Naive thymus-derived CD4-positive, alpha-beta T cell (primary cell): Measurements from ENCODE around the gene C4orf46. TPM values are rescaled to one million over a fixed set of nuclear protein-coding genes. Genes with fewer than 3 reads are reported as not detected.
A peak's percentile ranks its signal among the peaks of the same experiment; 100 is the strongest.
"Not testable (repeated sequence)": the region's sequence is repeated elsewhere in the genome, so short reads cannot be mapped to it uniquely, and the experiment has no call there.

Source experiments
- ATAC-seq: fragments of 150-1000 bp; cut with Tn5 transposase; 2 replicates; pipeline ENCODE4 v1.10.0; 2021; ENCODE audit warnings: mild to moderate bottlenecking, moderate library complexity
- CTCF ChIA-PET: fragments of 350-600 bp; sonication (Branson Sonifier 250); formaldehyde crosslinking; loops from one replicate; lab custom pipeline; 2021; ENCODE audit warnings: antibody characterized with exemption; lab: Charles Lee
- POLR2A ChIA-PET: fragments of 350-600 bp; sonication (Branson Sonifier 250); formaldehyde crosslinking; loops from one replicate; lab custom pipeline; 2021; ENCODE audit warnings: antibody characterized with exemption, inconsistent platforms; lab: Charles Lee
- DNase-seq, 9 donors: peaks; one replicate each; pipeline versions ENCODE4 v3.0.0 to v3.0.0-alpha.2; 2020 to 2022; ENCODE audit warnings: mixed read lengths in 1 of 9
- H3K27ac ChIP-seq: one replicate; pipeline ENCODE4 v1.7.0; 2013; ENCODE audit warnings: mild to moderate bottlenecking, low read depth, low read length, moderate library complexity
- H3K27me3 ChIP-seq, 2 donors: one replicate each; pipeline ENCODE4 v1.7.0; 2013; ENCODE audit warnings: low read length in 2 of 2, mild to moderate bottlenecking in 2 of 2, moderate library complexity in 2 of 2; ENCODE audit not compliant: control insufficient read depth in 2 of 2, insufficient read depth in 2 of 2
- H3K36me3 ChIP-seq, 3 experiments: 1 replicate in 2 of 3; 2 replicates in 1 of 3; pipeline ENCODE4 v1.7.0; 2013; ENCODE audit warnings: low read length in 3 of 3, mild to moderate bottlenecking in 3 of 3, moderate library complexity in 1 of 3; ENCODE audit not compliant: insufficient read depth in 3 of 3, control insufficient read depth in 2 of 3
- H3K4me1 ChIP-seq, 2 donors: one replicate each; pipeline ENCODE4 v1.7.0; 2013; ENCODE audit warnings: low read length in 2 of 2, mild to moderate bottlenecking in 2 of 2, moderate library complexity in 1 of 2; ENCODE audit not compliant: control insufficient read depth in 2 of 2, insufficient read depth in 2 of 2
- H3K4me3 ChIP-seq: 2 replicates; pipeline ENCODE4 v1.7.0; 2013; ENCODE audit warnings: mild to moderate bottlenecking, low read length
- H3K9me3 ChIP-seq, 3 experiments: 1 replicate in 2 of 3; 2 replicates in 1 of 3; pipeline ENCODE4 v1.7.0; 2013; ENCODE audit warnings: low read length in 3 of 3; ENCODE audit not compliant: control insufficient read depth in 2 of 3
- H3K27ac Mint-ChIP-seq, 9 donors: one replicate each; pipeline ENCODE4 v1.8.0; 2020 to 2022; ENCODE audit warnings: mixed read lengths in 9 of 9, mild to moderate bottlenecking in 8 of 9, moderate library complexity in 5 of 9, inconsistent platforms in 2 of 9
- H3K27me3 Mint-ChIP-seq, 5 donors: one replicate each; pipeline ENCODE4 v1.8.0; 2021 to 2022; ENCODE audit warnings: mixed read lengths in 5 of 5, mild to moderate bottlenecking in 1 of 5
- H3K36me3 Mint-ChIP-seq, 5 donors: one replicate each; pipeline ENCODE4 v1.8.0; 2020 to 2022; ENCODE audit warnings: mixed read lengths in 5 of 5, mild to moderate bottlenecking in 3 of 5, inconsistent platforms in 1 of 5
- H3K4me1 Mint-ChIP-seq, 7 donors: one replicate each; pipeline ENCODE4 v1.8.0; 2020 to 2022; ENCODE audit warnings: mixed read lengths in 7 of 7, mild to moderate bottlenecking in 3 of 7, inconsistent platforms in 1 of 7
- H3K4me3 Mint-ChIP-seq, 10 donors: one replicate each; pipeline ENCODE4 v1.8.0; 2020 to 2022; ENCODE audit warnings: mild to moderate bottlenecking in 10 of 10, mixed read lengths in 10 of 10, moderate library complexity in 6 of 10, inconsistent platforms in 2 of 10
- H3K9me3 Mint-ChIP-seq, 11 donors: one replicate each; pipeline ENCODE4 v1.8.0; 2020 to 2022; ENCODE audit warnings: mixed read lengths in 11 of 11, mild to moderate bottlenecking in 4 of 11, inconsistent platforms in 1 of 11, moderate library complexity in 1 of 11
- intact Hi-C, 2 donors: fragments of 100-400 bp; cut with micrococcal nuclease; formaldehyde crosslinking; loops; one replicate each; pipeline ENCODE4 v1.15.1; 2023
- polyA plus RNA-seq, 2 donors: library from polyadenylated mRNA; unstranded; fragments of 300-500 nt; fragmentation: Illumina TruSeq; gene quantifications; one replicate each; pipeline ENCODE4 v1.2.3, GENCODE V29; 2021
- total RNA-seq, 6 experiments: library from RNA in 5 of 6; stranded (reverse) in 5 of 6; gene quantifications; 1 replicate in 5 of 6; 2 replicates in 1 of 6; pipeline ENCODE4 v1.2.3 and lab custom pipeline; 2021 to 2026

The C4orf46 gene
- total and polyA plus RNA-seq, 7 experiments from 2014 or later = 1.8 to 15.4 (median 4.2) TPM

GRCh38 chr4:158670975-158671664, 567 bp downstream of the C4orf46 start:
- H3K27me3 Mint-ChIP-seq = peaks cover 0 to 3% (median 0%) of the 10 kb centered on the region in 5 donors
- Histone ChIP-seq H3K27ac (peak overlapping the region; percentile 93), H3K4me1 (peaks cover 13 to 16% of the 10 kb centered on the region in 2 donors), H3K4me3 (peak overlapping the region; percentile 80), H3K9me3 (no peaks in the 10 kb centered on the region), H3K36me3 (peaks cover 0 to 4% (median 0%) of the 10 kb centered on the region in 3 experiments), H3K27me3 (no peaks in the 10 kb centered on the region)
- ChIA-PET CTCF (no interaction called here), POLR2A (interaction anchor here (1.1 kb wide), 1 partner anchor 53 kb away, joined by 4 read pairs; the partner anchor contains the start of gene PPID)
- DNase-seq = peak in 7 of 9 donors; percentile 38 to 70 (median 49)
- peaks cover 0 to 4% (median 0%) of the 10 kb centered on the region in 5 donors for H3K36me3 Mint-ChIP-seq
- H3K9me3 Mint-ChIP-seq = no peaks in the 10 kb centered on the region
- peak; percentile 19 for ATAC-seq
- H3K4me3 Mint-ChIP-seq = peak overlapping the region; percentile 88 to 99 (median 96)
- H3K4me1 Mint-ChIP-seq = peaks cover 5 to 35% (median 33%) of the 10 kb centered on the region in 7 donors
- intact Hi-C loops = loop anchor here (1.0 kb wide), 3 partner anchors 19 to 535 kb away; no protein-coding TSS in a partner anchor
- H3K27ac Mint-ChIP-seq = peak overlapping the region; percentile 91 to 99 (median 97)

GRCh38 chr4:158669310-158669709, 2.4 kb downstream of the C4orf46 start:
- Mint-ChIP-seq H3K36me3 (peaks cover 0 to 13% (median 0%) of the 10 kb centered on the region in 5 donors), H3K4me3 (peak overlapping the region in 2 of 10 donors; percentile 16 to 34), H3K27ac (peak overlapping the region in 1 of 9 donors; percentile 29), H3K27me3 (peaks cover 0 to 3% (median 0%) of the 10 kb centered on the region in 5 donors), H3K4me1 (peaks cover 0 to 31% (median 26%) of the 10 kb centered on the region in 7 donors), H3K9me3 (no peaks in the 10 kb centered on the region)
- no peak for DNase-seq
- no peak overlapping the region for H3K4me3 ChIP-seq
- no peaks in the 10 kb centered on the region for H3K9me3 ChIP-seq
- H3K27ac ChIP-seq = no peak overlapping the region
- peaks cover 13 to 16% of the 10 kb centered on the region in 2 donors for H3K4me1 ChIP-seq
- ATAC-seq = no peak
- H3K36me3 ChIP-seq = peaks cover 0 to 4% (median 0%) of the 10 kb centered on the region in 3 experiments
- intact Hi-C loops = no loop called here
- no peaks in the 10 kb centered on the region for H3K27me3 ChIP-seq
- CTCF ChIA-PET = no interaction called here
- POLR2A ChIA-PET = no interaction called here

DNA sequence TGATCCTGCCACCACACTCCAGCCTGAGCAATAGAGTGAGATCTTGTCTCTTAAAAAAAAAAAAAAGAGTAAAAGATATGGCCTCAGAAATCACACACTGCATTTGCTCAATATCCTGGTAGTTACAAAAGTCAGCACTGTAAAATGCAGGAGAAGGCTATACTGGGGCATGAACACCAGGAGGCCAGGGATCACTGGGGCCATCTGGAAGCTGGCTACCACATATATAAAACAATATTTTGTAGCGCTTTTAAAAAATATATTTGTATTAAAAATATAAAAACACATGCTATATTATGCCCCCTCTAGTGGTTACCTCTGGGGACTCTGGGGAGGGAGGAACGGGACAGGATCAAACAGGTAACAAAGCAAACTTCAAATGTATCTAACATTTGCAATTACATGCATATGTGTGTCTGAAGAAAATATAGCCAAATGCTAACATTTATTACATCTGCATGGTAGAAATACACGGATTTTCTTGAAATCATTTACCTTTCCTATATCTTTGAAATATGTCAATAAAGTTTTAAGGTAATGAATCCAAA, 4.0 kb downstream of the C4orf46 start:
- intact Hi-C loops = no loop called here

DNA sequence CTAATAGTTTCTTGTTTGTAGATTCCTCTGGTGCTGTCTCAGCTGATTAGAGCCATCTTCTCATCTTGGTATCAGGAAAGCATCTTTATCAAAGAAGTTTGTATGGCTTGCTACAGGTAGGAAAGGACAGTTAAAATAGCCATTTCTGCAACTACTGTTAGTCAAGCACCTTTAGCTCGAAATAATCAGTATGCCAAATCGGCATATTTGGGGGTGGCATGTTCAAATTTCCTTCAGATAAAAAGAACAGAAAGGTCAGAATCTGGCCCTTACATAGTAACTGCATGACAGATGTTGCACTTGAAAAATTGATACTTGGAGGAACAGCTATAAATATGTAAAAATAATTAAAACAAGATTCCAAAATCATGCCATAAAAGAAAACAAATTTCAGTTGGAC, 4.8 kb downstream of the C4orf46 start:
- Histone ChIP-seq H3K27ac (no peak overlapping the region), H3K4me3 (no peak overlapping the region), H3K9me3 (no peaks in the 10 kb centered on the region), H3K27me3 (no peaks in the 10 kb centered on the region), H3K36me3 (peaks cover 0 to 4% (median 0%) of the 10 kb centered on the region in 3 experiments), H3K4me1 (peaks cover 6 to 7% of the 10 kb centered on the region in 2 donors)
- Mint-ChIP-seq H3K36me3 (peaks cover 0 to 13% (median 0%) of the 10 kb centered on the region in 5 donors), H3K4me1 (peaks cover 6 to 21% (median 13%) of the 10 kb centered on the region in 7 donors), H3K4me3 (no peak overlapping the region), H3K9me3 (no peaks in the 10 kb centered on the region), H3K27ac (no peak overlapping the region), H3K27me3 (peaks cover 0 to under 1% (median 0%) of the 10 kb centered on the region in 5 donors)
- POLR2A ChIA-PET = no interaction called here
- DNase-seq = no peak
- intact Hi-C loops = no loop called here
- ATAC-seq = no peak
- CTCF ChIA-PET = interaction anchor here (0.6 to 0.7 kb wide), 3 partner anchors 48 to 535 kb away, joined by 3 to 4 read pairs (median 3); no protein-coding TSS in a partner anchor

More for the DNA sequence above, 4.0 kb downstream of the C4orf46 start:
- POLR2A ChIA-PET = no interaction called here
- Histone ChIP-seq H3K36me3 (peaks cover 0 to 4% (median 0%) of the 10 kb centered on the region in 3 experiments), H3K27ac (no peak overlapping the region), H3K9me3 (no peaks in the 10 kb centered on the region), H3K27me3 (no peaks in the 10 kb centered on the region), H3K4me3 (no peak overlapping the region), H3K4me1 (peaks cover 7 to 10% of the 10 kb centered on the region in 2 donors)
- peaks cover 0 to 3% (median 0%) of the 10 kb centered on the region in 5 donors for H3K27me3 Mint-ChIP-seq
- ATAC-seq = no peak
- H3K36me3 Mint-ChIP-seq = peaks cover 0 to 13% (median 0%) of the 10 kb centered on the region in 5 donors
- H3K4me1 Mint-ChIP-seq = peaks cover 6 to 28% (median 19%) of the 10 kb centered on the region in 7 donors
- H3K27ac Mint-ChIP-seq = no peak overlapping the region
- H3K9me3 Mint-ChIP-seq = no peaks in the 10 kb centered on the region
- peak in 7 of 9 donors; percentile 5 to 27 (median 20) for DNase-seq
- H3K4me3 Mint-ChIP-seq = no peak overlapping the region
- CTCF ChIA-PET = interaction anchor here (0.7 kb wide), 1 partner anchor 78 kb away, joined by 3 read pairs; no protein-coding TSS in a partner anchor

DNA sequence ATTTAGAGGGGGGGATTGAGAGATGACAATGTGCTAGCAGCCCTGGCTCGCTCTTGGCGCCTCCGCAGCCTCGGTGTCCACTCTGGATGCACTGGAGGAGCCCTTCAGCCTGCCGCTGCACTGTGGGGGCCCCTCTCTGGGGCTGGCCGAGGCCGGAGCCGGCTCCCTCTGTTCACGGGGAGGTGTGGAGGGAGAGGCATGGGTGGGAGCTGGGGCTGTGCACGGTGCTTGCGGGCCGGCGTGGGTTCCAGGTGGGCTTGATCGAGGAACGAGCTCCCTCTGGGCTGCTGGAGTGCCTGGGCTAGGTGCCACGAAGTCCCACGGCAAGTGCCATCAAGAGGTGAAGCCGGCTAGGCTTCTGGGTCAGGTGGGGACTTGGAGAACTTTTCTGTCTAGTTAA, 6.9 kb downstream of the C4orf46 start:
- POLR2A ChIA-PET = no interaction called here
- CTCF ChIA-PET = no interaction called here

DNA sequence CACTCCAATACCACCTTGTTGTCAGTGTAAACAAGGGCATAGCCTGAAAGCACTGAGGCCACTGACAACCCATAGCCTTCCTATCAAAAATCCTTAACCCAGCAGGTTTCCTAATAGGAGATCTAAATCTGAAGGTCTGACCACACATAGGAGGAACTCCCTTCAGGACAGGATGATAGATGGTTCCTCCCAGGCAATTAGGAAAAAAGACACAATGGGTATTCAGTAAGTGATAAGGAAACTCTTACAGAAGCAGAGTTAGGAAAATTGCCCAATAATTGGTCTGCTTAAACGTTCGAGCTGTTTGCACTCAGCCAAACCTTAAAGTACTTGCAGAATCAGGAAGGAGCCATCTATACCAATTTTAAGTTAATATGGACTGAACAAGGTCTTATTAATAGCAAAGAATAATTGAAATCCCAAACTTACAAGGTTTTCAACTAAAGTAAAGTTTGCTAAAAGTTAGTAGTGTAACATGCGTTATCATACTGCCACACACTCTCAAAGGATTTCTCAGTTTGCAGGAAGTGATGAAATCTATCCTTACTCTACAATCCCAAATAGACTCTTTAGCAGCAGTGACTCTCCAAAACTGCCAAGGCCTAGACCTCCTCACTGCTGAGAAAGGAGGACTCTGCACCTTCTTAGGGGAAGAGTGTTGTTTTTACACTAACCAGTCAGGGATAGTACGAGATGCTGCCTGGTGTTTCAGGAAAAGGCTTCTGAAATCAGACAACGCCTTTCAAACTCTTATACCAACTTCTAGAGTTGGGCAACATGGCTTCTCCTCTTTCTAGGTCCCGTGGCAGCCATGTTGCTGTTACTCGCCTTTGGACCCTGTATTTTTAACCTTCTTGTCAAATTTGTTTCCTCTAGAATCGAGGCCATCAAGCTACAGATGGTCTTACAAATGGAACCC, 7.7 kb downstream of the C4orf46 start:
- CTCF ChIA-PET, H3K4me1 Mint-ChIP-seq, DNase-seq, H3K27ac ChIP-seq, H3K36me3 ChIP-seq, H3K4me3 Mint-ChIP-seq, H3K27me3 ChIP-seq, intact Hi-C loops, H3K9me3 Mint-ChIP-seq, H3K4me3 ChIP-seq, H3K9me3 ChIP-seq, ATAC-seq, H3K27ac Mint-ChIP-seq, H3K27me3 Mint-ChIP-seq, H3K4me1 ChIP-seq, POLR2A ChIA-PET: not testable (repeated sequence)
- peaks cover 0 to 13% (median 0%) of the 10 kb centered on the region in 5 donors for H3K36me3 Mint-ChIP-seq

More for the DNA sequence above, 6.9 kb downstream of the C4orf46 start:
- Mint-ChIP-seq H3K27me3 (no peaks in the 10 kb centered on the region), H3K9me3 (no peaks in the 10 kb centered on the region), H3K27ac (no peak overlapping the region), H3K4me1 (peaks cover 0 to 10% (median 4%) of the 10 kb centered on the region in 7 donors), H3K36me3 (peaks cover 0 to 13% (median 0%) of the 10 kb centered on the region in 5 donors), H3K4me3 (no peak overlapping the region)
- no peak for ATAC-seq
- Histone ChIP-seq H3K27me3 (no peaks in the 10 kb centered on the region), H3K27ac (no peak overlapping the region), H3K4me3 (no peak overlapping the region), H3K36me3 (no peaks in the 10 kb centered on the region), H3K9me3 (no peaks in the 10 kb centered on the region), H3K4me1 (no peaks in the 10 kb centered on the region)
- DNase-seq = no peak
- intact Hi-C loops = no loop called here
